HAP-1 (cell line): ENCODE results near the gene TLR1.
"Not testable (repeated sequence)": the region's sequence is repeated elsewhere in the genome, so short reads cannot be mapped to it uniquely, and the experiment has no call there.

ENCODE experiments used
- DNase-seq, 2 experiments: peaks; one replicate each; pipeline ENCODE4 v3.0.0-alpha.2; 2016 to 2020; ENCODE audit warnings: low spot score in 2 of 2
- H3K27me3 ChIP-seq: fragments of 250-450 bp; sonication (Bioruptor Pico); 2 replicates; pipeline ENCODE4 v1.5.1; 2020; ENCODE audit warnings: low read depth, mild to moderate bottlenecking, moderate library complexity
- H3K36me3 ChIP-seq: fragments of 250-450 bp; sonication (Bioruptor Pico); replicated peaks from 2 replicates; pipeline ENCODE4 v1.5.1; 2020; ENCODE audit warnings: mild to moderate bottlenecking
- H3K4me1 ChIP-seq: fragments of 250-450 bp; sonication (Bioruptor Pico); 2 replicates; pipeline ENCODE4 v1.5.1; 2020; ENCODE audit warnings: mild to moderate bottlenecking
- H3K4me3 ChIP-seq: fragments of 250-450 bp; sonication (Bioruptor Pico); 2 replicates; pipeline ENCODE4 v1.5.1; 2020; ENCODE audit warnings: mild to moderate bottlenecking, moderate library complexity
- H3K9me3 ChIP-seq: fragments of 250-450 bp; sonication (Bioruptor Pico); 2 replicates; pipeline ENCODE4 v1.5.1; 2020; ENCODE audit warnings: mild to moderate bottlenecking, moderate library complexity
- in situ Hi-C: fragments of 300-500 bp; cut with MboI; formaldehyde crosslinking; loops from 3 replicates; pipeline ENCODE4 v1.14.3; 2020; ENCODE audit warnings: low sequenced_read_pairs, inconsistent platforms, mixed read lengths

Gene TLR1

GRCh38 chr4:38820329-38821061 is 15.9 kb upstream of the TLR1 start:
- DNase-seq: no peak

GRCh38 chr4:38819569-38819968 is 15.0 kb upstream of the TLR1 start:
- Histone ChIP-seq H3K9me3 (no peaks in the 10 kb centered on the region), H3K4me3 (no peak overlapping the region), H3K27me3 (no peaks in the 10 kb centered on the region), H3K36me3 (no peaks in the 10 kb centered on the region), H3K4me1 (no peaks in the 10 kb centered on the region)
- no peak for DNase-seq
- in situ Hi-C loops: no loop called here

More at GRCh38 chr4:38820329-38821061, 15.9 kb upstream of the TLR1 start:
- Histone ChIP-seq H3K4me1 (no peaks in the 10 kb centered on the region), H3K36me3 (no peaks in the 10 kb centered on the region), H3K9me3 (no peaks in the 10 kb centered on the region), H3K4me3 (no peak overlapping the region), H3K27me3 (no peaks in the 10 kb centered on the region)
- in situ Hi-C loops: no loop called here

- Histone ChIP-seq H3K36me3 (no peaks in the 10 kb centered on the region), H3K27me3 (no peaks in the 10 kb centered on the region), H3K4me3 (no peak overlapping the region), H3K4me1 (no peaks in the 10 kb centered on the region), H3K9me3 (no peaks in the 10 kb centered on the region)
- no peak for DNase-seq
- in situ Hi-C loops: no loop called here
Measured at GRCh38 chr4:38818441-38818976, 13.9 kb upstream of the TLR1 start.

GRCh38 chr4:38815885-38816782 is 11.5 kb upstream of the TLR1 start:
- H3K4me1 ChIP-seq: no peaks in the 10 kb centered on the region

GRCh38 chr4:38814386-38814785 is 9.8 kb upstream of the TLR1 start:
- Histone ChIP-seq H3K4me1 (no peaks in the 10 kb centered on the region), H3K4me3 (no peak overlapping the region), H3K9me3 (no peaks in the 10 kb centered on the region), H3K27me3 (no peaks in the 10 kb centered on the region), H3K36me3 (no peaks in the 10 kb centered on the region)
- in situ Hi-C loops: no loop called here
- DNase-seq: no peak

More at GRCh38 chr4:38815885-38816782, 11.5 kb upstream of the TLR1 start:
- H3K36me3 ChIP-seq: no peaks in the 10 kb centered on the region
- no peaks in the 10 kb centered on the region for H3K27me3 ChIP-seq
- H3K9me3 ChIP-seq: no peaks in the 10 kb centered on the region
- no peak for DNase-seq
- H3K4me3 ChIP-seq: no peak overlapping the region
- in situ Hi-C loops: no loop called here

GRCh38 chr4:38811297-38811696 is 6.7 kb upstream of the TLR1 start:
- Histone ChIP-seq H3K9me3 (no peaks in the 10 kb centered on the region), H3K27me3 (no peaks in the 10 kb centered on the region), H3K4me1 (no peaks in the 10 kb centered on the region), H3K4me3 (no peak overlapping the region), H3K36me3 (no peaks in the 10 kb centered on the region)
- DNase-seq: no peak
- in situ Hi-C loops: no loop called here

- in situ Hi-C loops, H3K36me3 ChIP-seq, H3K4me3 ChIP-seq, H3K27me3 ChIP-seq, DNase-seq, H3K9me3 ChIP-seq, H3K4me1 ChIP-seq: not testable (repeated sequence)
Measured at GRCh38 chr4:38807462-38807861, 2.9 kb upstream of the TLR1 start.

- in situ Hi-C loops, H3K9me3 ChIP-seq, H3K27me3 ChIP-seq, DNase-seq, H3K4me1 ChIP-seq, H3K36me3 ChIP-seq, H3K4me3 ChIP-seq: not testable (repeated sequence)
Measured at GRCh38 chr4:38806251-38806650, 1.7 kb upstream of the TLR1 start.

GRCh38 chr4:38805530-38806145 is 1.0 kb upstream of the TLR1 start:
- DNase-seq: no peak
- Histone ChIP-seq H3K9me3 (no peaks in the 10 kb centered on the region; the same call in 1 of the 2 replicates), H3K27me3 (no peaks in the 10 kb centered on the region), H3K4me1 (no peaks in the 10 kb centered on the region), H3K36me3 (no peaks in the 10 kb centered on the region), H3K4me3 (no peak overlapping the region)
- in situ Hi-C loops: no loop called here

GRCh38 chr4:38803833-38804653 is 548 bp downstream of the TLR1 start:
- Histone ChIP-seq H3K27me3 (no peaks in the 10 kb centered on the region), H3K9me3 (no peaks in the 10 kb centered on the region; the same call in 1 of the 2 replicates), H3K4me3 (no peak overlapping the region), H3K36me3 (no peaks in the 10 kb centered on the region), H3K4me1 (no peaks in the 10 kb centered on the region)
- in situ Hi-C loops: no loop called here
- DNase-seq: no peak

GRCh38 chr4:38802561-38803355 is 1.8 kb downstream of the TLR1 start:
- Histone ChIP-seq H3K27me3 (no peaks in the 10 kb centered on the region), H3K4me1 (no peaks in the 10 kb centered on the region), H3K36me3 (no peaks in the 10 kb centered on the region), H3K4me3 (no peak overlapping the region), H3K9me3 (no peaks in the 10 kb centered on the region; the same call in 1 of the 2 replicates)
- in situ Hi-C loops: no loop called here
- no peak for DNase-seq

- no peak overlapping the region for H3K4me3 ChIP-seq
- no peaks in the 10 kb centered on the region for H3K36me3 ChIP-seq
- in situ Hi-C loops: no loop called here
- no peaks in the 10 kb centered on the region for H3K27me3 ChIP-seq
- H3K9me3 ChIP-seq: no peaks in the 10 kb centered on the region; the same call in 1 of the 2 replicates
- no peaks in the 10 kb centered on the region for H3K4me1 ChIP-seq
- no peak for DNase-seq
Measured at GRCh38 chr4:38800961-38801450, 3.6 kb downstream of the TLR1 start.
